IMR-90 (cell line): ENCODE measurements around the gene FOCAD. TPM values are rescaled to one million over a fixed set of nuclear protein-coding genes. Genes with fewer than 3 reads are reported as not detected.

Experiments
- ATAC-seq: fragments of 200-7000 bp; cut with Tn5 transposase; 2 replicates; pipeline ENCODE4 v1.9.1; 2020; ENCODE audit warnings: low read depth, mild to moderate bottlenecking, moderate library complexity
- BruUV-seq: library from RNA; stranded (reverse); fragments of 400-500 nt; replicated peaks from 2 replicates; lab custom pipeline; 2021; lab: Mats Ljungman, UMichigan
- CTCF ChIA-PET: fragments of 300-600 bp; formaldehyde crosslinking; extraction: SDS; loops from one replicate; lab custom pipeline; 2021; ENCODE audit warnings: antibody characterized with exemption; lab: Yijun Ruan, JAX
- POLR2A ChIA-PET: fragments of 300-600 bp; sonication (Branson Sonifier 250); formaldehyde crosslinking; loops from one replicate; lab custom pipeline; 2022; ENCODE audit warnings: antibody characterized with exemption; ENCODE audit not compliant: unreplicated experiment; lab: Charles Lee
- DNase-seq: peaks from one replicate; pipeline ENCODE4 v3.0.0; 2013
- H2AFZ ChIP-seq: replicated peaks from 2 replicates; pipeline ENCODE3; 2013; ENCODE audit warnings: low read length, mild to moderate bottlenecking; ENCODE audit not compliant: poor library complexity
- H2AK5ac ChIP-seq: 2 replicates; pipeline ENCODE4 v1.6.1; 2013; ENCODE audit warnings: low read depth, low read length, inconsistent platforms
- H2AK9ac ChIP-seq: replicated peaks from 2 replicates; pipeline ENCODE3; 2013; ENCODE audit warnings: mild to moderate bottlenecking, low read depth, low read length, moderate library complexity; ENCODE audit not compliant: poor library complexity
- H2BK120ac ChIP-seq: 2 replicates; pipeline ENCODE4 v1.6.1; 2013; ENCODE audit warnings: low read depth, low read length, inconsistent platforms
- H2BK15ac ChIP-seq: 3 replicates; pipeline ENCODE4 v1.6.1; 2013; ENCODE audit warnings: low read depth, low read length, inconsistent platforms
- H2BK20ac ChIP-seq: 2 replicates; pipeline ENCODE4 v1.6.1; 2013; ENCODE audit warnings: low read depth, mild to moderate bottlenecking, inconsistent platforms, low read length, moderate library complexity
- H2BK5ac ChIP-seq: 2 replicates; pipeline ENCODE4 v1.6.1; 2013; ENCODE audit warnings: mild to moderate bottlenecking, low read depth, low read length, inconsistent platforms; ENCODE audit not compliant: poor library complexity, severe bottlenecking
- H3K14ac ChIP-seq: replicated peaks from 2 replicates; pipeline ENCODE4 v1.6.1; 2013; ENCODE audit warnings: low read depth, low read length, inconsistent platforms
- H3K18ac ChIP-seq: 2 replicates; pipeline ENCODE4 v1.6.1; 2013; ENCODE audit warnings: low read depth, low read length, control low read depth
- H3K23ac ChIP-seq: 2 replicates; pipeline ENCODE4 v1.6.1; 2013; ENCODE audit warnings: low read depth, low read length, inconsistent platforms
- H3K27ac ChIP-seq: 2 replicates; pipeline ENCODE4 v1.5.1; 2013; ENCODE audit warnings: mild to moderate bottlenecking, control low read depth, low read length; ENCODE audit not compliant: insufficient read depth
- H3K27me3 ChIP-seq: 2 replicates; pipeline ENCODE4 v1.6.1; 2013; ENCODE audit warnings: low read length; ENCODE audit not compliant: control insufficient read depth, insufficient read depth
- H3K36me3 ChIP-seq: 2 replicates; pipeline ENCODE4 v1.6.1; 2013; ENCODE audit warnings: low read length, mixed read lengths; ENCODE audit not compliant: control insufficient read depth, insufficient read depth
- H3K4ac ChIP-seq: 2 replicates; pipeline ENCODE4 v1.6.1; 2013; ENCODE audit warnings: low read depth, low read length, inconsistent platforms
- H3K4me1 ChIP-seq: 2 replicates; pipeline ENCODE4 v1.6.1; 2013; ENCODE audit warnings: low read length, mixed read lengths; ENCODE audit not compliant: control insufficient read depth, insufficient read depth
- H3K4me2 ChIP-seq: 2 replicates; pipeline ENCODE4 v1.6.1; 2013; ENCODE audit warnings: low read depth, mild to moderate bottlenecking, control low read depth, low read length, moderate library complexity
- H3K4me3 ChIP-seq: 2 replicates; pipeline ENCODE4 v1.5.1; 2013; ENCODE audit warnings: low read depth, mild to moderate bottlenecking, control low read depth, low read length, moderate library complexity; ENCODE audit not compliant: insufficient read depth
- H3K56ac ChIP-seq: 2 replicates; pipeline ENCODE4 v1.6.1; 2013; ENCODE audit warnings: low read length, inconsistent platforms; ENCODE audit not compliant: insufficient read depth; ENCODE audit errors: extremely low read depth
- H3K79me1 ChIP-seq, 2 experiments: 2 replicates each; pipeline ENCODE4 v1.6.1; 2013; ENCODE audit warnings: low read length in 2 of 2, inconsistent platforms in 1 of 2, low read depth in 1 of 2
- H3K9ac ChIP-seq: 2 replicates; pipeline ENCODE4 v1.6.1; 2013; ENCODE audit warnings: low read depth, low read length, control low read depth
- H3K9me1 ChIP-seq: 2 replicates; pipeline ENCODE4 v1.6.1; 2013; ENCODE audit warnings: low read length, inconsistent platforms; ENCODE audit not compliant: insufficient read depth
- H3K9me3 ChIP-seq: 2 replicates; pipeline ENCODE4 v1.6.1; 2013; ENCODE audit warnings: low read length; ENCODE audit not compliant: control insufficient read depth, insufficient read depth
- H4K20me1 ChIP-seq: 2 replicates; pipeline ENCODE4 v1.6.1; 2013; ENCODE audit warnings: low read length, inconsistent platforms; ENCODE audit not compliant: insufficient read depth
- H4K5ac ChIP-seq: 2 replicates; pipeline ENCODE4 v1.6.1; 2013; ENCODE audit warnings: mild to moderate bottlenecking, low read depth, low read length, control low read depth
- H4K8ac ChIP-seq, 2 experiments: 2 replicates each; pipeline ENCODE4 v1.6.1; 2013; ENCODE audit warnings: low read depth in 2 of 2, low read length in 2 of 2, control low read depth in 1 of 2, inconsistent platforms in 1 of 2
- H4K91ac ChIP-seq: 2 replicates; pipeline ENCODE4 v1.6.1; 2013; ENCODE audit warnings: low read depth, low read length, inconsistent platforms; ENCODE audit not compliant: insufficient read depth
- CHD1 ChIP-seq: IDR thresholded peaks from 2 replicates; pipeline ENCODE4 v1.6.1; 2012; ENCODE audit warnings: low read depth, low read length, improper control_type of control experiment
- MAZ ChIP-seq: IDR thresholded peaks from 2 replicates; pipeline ENCODE4 v1.6.1; 2012; ENCODE audit warnings: low read depth, mild to moderate bottlenecking, low read length, improper control_type of control experiment, moderate library complexity, borderline replicate concordance
- NFE2L2 ChIP-seq: fragments of 150-350 bp; IDR thresholded peaks from 2 replicates; pipeline ENCODE4 v1.6.1; 2016; ENCODE audit warnings: low read depth, mild to moderate bottlenecking, low read length
- POLR2A ChIP-seq: IDR thresholded peaks from 2 replicates; pipeline ENCODE4 v1.6.1; 2012; ENCODE audit warnings: mild to moderate bottlenecking, low read depth, low read length
- WGBS, 2 experiments: methylation state at CpG; one replicate each; pipeline versions ENCODE4 v1.1.5 to v1.1.7; 2013; ENCODE audit warnings: missing lambda C conversion rate in 2 of 2; ENCODE audit not compliant: insufficient read length in 1 of 2; ENCODE audit errors: extremely low coverage in 2 of 2; 5-methylcytosine and 5-hydroxymethylcytosine counted together
- dilution Hi-C: fragments of 300-500 bp; cut with HindIII; formaldehyde crosslinking; loops from one replicate; pipeline ENCODE4 v1.14.3; 2018; ENCODE audit warnings: low sequenced_read_pairs; ENCODE audit not compliant: unreplicated experiment
- in situ Hi-C: fragments of 300-500 bp; cut with MboI; formaldehyde crosslinking; loops from 3 replicates; pipeline ENCODE4 v1.14.3; 2019; ENCODE audit warnings: low sequenced_read_pairs, inconsistent platforms, mixed read lengths
- intact Hi-C: fragments of 100-400 bp; cut with micrococcal nuclease; formaldehyde crosslinking; loops from 2 replicates; pipeline ENCODE4 v1.10.0; 2022
- polyA plus RNA-seq, 3 experiments: library from polyadenylated mRNA; depleted of rRNA; stranded (reverse); fragments of >200 nt; gene quantifications; 2 replicates each; pipeline ENCODE4 v1.2.3, GENCODE V29; 2012; ENCODE audit warnings: low replicate concordance in 1 of 3
- total RNA-seq: library from RNA; depleted of rRNA; stranded (reverse); fragments of >200 nt; gene quantifications from 2 replicates; pipeline ENCODE4 v1.2.3, GENCODE V29; 2012

The FOCAD gene
- total and polyA plus RNA-seq, 2 of the 4 experiments (the other 2 are of a cell fraction) = 28.8 to 91.2 TPM

- Histone ChIP-seq H2BK15ac (no peak overlapping the region; the same call in 2 of the 3 replicates), H2BK120ac (no peak overlapping the region), H4K8ac (no peak overlapping the region), H3K79me1 (no peaks in the 10 kb centered on the region; a peak in 1 of 4 replicates), H4K5ac (no peak overlapping the region), H3K9ac (no peak overlapping the region), H3K56ac (no peak overlapping the region), H2AFZ (no peak overlapping the region), H3K4me3 (no peak overlapping the region), H3K23ac (no peak overlapping the region), H3K9me1 (no peaks in the 10 kb centered on the region), H2AK5ac (no peak overlapping the region), H3K4ac (no peak overlapping the region), H3K27ac (no peak overlapping the region), H2BK5ac (no peak overlapping the region), H3K27me3 (no peaks in the 10 kb centered on the region), H3K4me2 (no peak overlapping the region), H3K14ac (no peak overlapping the region), H3K9me3 (no peaks in the 10 kb centered on the region), H4K91ac (no peak overlapping the region), H2AK9ac (no peak overlapping the region), H3K4me1 (peaks cover 2% of the 10 kb centered on the region; the same call in 1 of the 2 replicates), H3K36me3 (no peaks in the 10 kb centered on the region), H4K20me1 (no peaks in the 10 kb centered on the region; the same call in 1 of the 2 replicates), H2BK20ac (no peak overlapping the region), H3K18ac (no peak overlapping the region)
- ChIA-PET CTCF (no interaction called here), POLR2A (no interaction called here)
- intact Hi-C loops (loop anchor here (5.0 kb wide), 1 partner anchor 513 kb away; no protein-coding TSS in a partner anchor), in situ Hi-C loops (no loop called here), dilution Hi-C loops (no loop called here)
- ATAC-seq (no peak), DNase-seq (no peak)
- WGBS, 2 experiments = 80% methylated on average over 2 of the region's 4 CpGs; no CpG with 5 or more reads in 1 of the 2 experiments
- no TSS peak for BruUV-seq
- TF ChIP-seq POLR2A (no peak), NFE2L2 (no peak), MAZ (no peak), CHD1 (no peak)
These were observed 186.1 kb downstream of the FOCAD start for GRCh38 chr9:20870115-20870514.
